ENCODE measurements around the gene TCP11L1. TPM values are rescaled to one million over a fixed set of nuclear protein-coding genes. Genes with fewer than 3 reads are reported as not detected.

Gene TCP11L1
- total and polyA plus RNA-seq, 9 of the 15 experiments (the other 6 are each of a cell fraction or from before 2014, with no cell fraction given): 1.6 to 15.3 (median 5.4) TPM

DNA sequence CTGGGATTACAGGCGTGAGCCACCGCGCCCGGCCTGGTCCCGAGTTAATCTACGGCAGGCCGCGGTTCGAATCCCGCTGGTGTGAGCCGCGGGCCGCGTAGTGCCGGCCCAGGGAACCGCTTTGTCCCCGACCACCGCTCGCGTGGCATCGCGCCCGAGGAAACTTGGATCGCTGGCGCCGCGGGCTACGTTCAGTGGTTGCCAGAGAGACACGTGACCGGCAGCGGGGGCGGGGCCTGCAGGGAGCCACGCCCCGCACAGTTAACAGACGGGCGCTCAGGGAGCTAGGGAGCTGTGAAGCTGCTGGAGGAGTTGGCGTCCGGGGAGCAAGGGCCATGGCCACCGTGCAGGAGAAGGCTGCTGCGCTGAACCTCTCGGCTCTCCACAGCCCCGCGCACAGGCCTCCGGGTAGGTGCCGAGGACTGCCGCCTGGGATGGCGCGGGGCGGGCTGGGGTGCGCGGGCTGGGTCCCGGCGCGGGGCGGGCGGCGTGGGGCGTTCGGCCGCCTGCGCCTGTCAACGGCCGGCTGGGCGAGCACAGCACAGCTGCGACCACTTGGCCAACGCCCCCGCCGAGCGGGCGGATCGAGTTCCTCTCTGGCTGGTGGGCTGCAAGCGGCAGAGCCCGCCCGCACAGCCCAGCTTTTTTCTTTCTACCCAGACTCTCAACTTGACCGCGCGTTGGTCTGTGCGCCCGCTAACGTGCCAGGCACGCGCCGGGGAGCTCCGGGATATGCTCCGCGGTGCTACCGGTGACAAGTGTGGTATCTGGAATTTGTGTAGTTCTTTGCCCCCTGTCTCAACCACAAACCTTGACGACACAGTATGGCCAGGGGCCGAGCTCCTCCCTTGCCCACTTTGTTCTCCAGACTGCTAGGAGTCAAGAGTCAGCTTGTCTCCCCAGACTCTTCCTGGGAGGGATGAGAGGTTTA, 23.5 kb upstream of the TCP11L1 start, which contains the start of gene DEPDC7 (continued):
- TF ChIP-seq TEAD2 (tag; IDR thresholded peaks at IDR 0.05) (no peak), TAF15 (IDR thresholded peaks at IDR 0.05; ENCODE audit: low read depth, low read length) (no peak), NR3C1 (CRISPR knock-in tag; IDR thresholded peaks at IDR 0.05) (0 out of 2 replicates have a peak, but pooled peaks have one; percentile 46), PURB (CRISPR knock-in tag; IDR thresholded peaks at IDR 0.05; ENCODE audit: low read depth) (no peak), PRPF4 (IDR thresholded peaks at IDR 0.05; ENCODE audit: insufficient read depth, low read depth, low read length, poor library complexity, severe bottlenecking) (no peak), ZFP1 (CRISPR knock-in tag; IDR thresholded peaks at IDR 0.05) (no peak), CBFA2T2 (conservative IDR thresholded peaks at IDR 0.05) (peak; percentile 81), KLF10 (CRISPR knock-in tag; IDR thresholded peaks at IDR 0.05) (no peak), SIRT6 (IDR thresholded peaks at IDR 0.05; ENCODE audit: low read depth, low read length) (no peak), ZNF23 (CRISPR knock-in tag; IDR thresholded peaks at IDR 0.05) (no peak), MYC (IDR thresholded peaks at IDR 0.05; ENCODE audit: low read depth, low read length) (no peak), MYC (CRISPR knock-in tag; IDR thresholded peaks at IDR 0.05; ENCODE audit: borderline replicate concordance, low read depth) (no peak), GTF2A2 (tag; IDR thresholded peaks at IDR 0.05) (no peak), SMAD3 (CRISPR knock-in tag; conservative IDR thresholded peaks at IDR 0.05) (peak; percentile 76; the same call in 1 of the 2 replicates), SLC30A9 (CRISPR knock-in tag; IDR thresholded peaks at IDR 0.05) (no peak), MTF1 (CRISPR knock-in tag; IDR thresholded peaks at IDR 0.05; ENCODE audit: borderline replicate concordance) (no peak), KDM2B (CRISPR knock-in tag; IDR thresholded peaks at IDR 0.05) (no peak), HDAC3 (IDR thresholded peaks at IDR 0.05; ENCODE audit: borderline replicate concordance, partially characterized antibody) (no peak), HEY1 (CRISPR knock-in tag; IDR thresholded peaks at IDR 0.05; ENCODE audit: borderline replicate concordance) (no peak)
- TF ChIP-seq, protein P1, sequence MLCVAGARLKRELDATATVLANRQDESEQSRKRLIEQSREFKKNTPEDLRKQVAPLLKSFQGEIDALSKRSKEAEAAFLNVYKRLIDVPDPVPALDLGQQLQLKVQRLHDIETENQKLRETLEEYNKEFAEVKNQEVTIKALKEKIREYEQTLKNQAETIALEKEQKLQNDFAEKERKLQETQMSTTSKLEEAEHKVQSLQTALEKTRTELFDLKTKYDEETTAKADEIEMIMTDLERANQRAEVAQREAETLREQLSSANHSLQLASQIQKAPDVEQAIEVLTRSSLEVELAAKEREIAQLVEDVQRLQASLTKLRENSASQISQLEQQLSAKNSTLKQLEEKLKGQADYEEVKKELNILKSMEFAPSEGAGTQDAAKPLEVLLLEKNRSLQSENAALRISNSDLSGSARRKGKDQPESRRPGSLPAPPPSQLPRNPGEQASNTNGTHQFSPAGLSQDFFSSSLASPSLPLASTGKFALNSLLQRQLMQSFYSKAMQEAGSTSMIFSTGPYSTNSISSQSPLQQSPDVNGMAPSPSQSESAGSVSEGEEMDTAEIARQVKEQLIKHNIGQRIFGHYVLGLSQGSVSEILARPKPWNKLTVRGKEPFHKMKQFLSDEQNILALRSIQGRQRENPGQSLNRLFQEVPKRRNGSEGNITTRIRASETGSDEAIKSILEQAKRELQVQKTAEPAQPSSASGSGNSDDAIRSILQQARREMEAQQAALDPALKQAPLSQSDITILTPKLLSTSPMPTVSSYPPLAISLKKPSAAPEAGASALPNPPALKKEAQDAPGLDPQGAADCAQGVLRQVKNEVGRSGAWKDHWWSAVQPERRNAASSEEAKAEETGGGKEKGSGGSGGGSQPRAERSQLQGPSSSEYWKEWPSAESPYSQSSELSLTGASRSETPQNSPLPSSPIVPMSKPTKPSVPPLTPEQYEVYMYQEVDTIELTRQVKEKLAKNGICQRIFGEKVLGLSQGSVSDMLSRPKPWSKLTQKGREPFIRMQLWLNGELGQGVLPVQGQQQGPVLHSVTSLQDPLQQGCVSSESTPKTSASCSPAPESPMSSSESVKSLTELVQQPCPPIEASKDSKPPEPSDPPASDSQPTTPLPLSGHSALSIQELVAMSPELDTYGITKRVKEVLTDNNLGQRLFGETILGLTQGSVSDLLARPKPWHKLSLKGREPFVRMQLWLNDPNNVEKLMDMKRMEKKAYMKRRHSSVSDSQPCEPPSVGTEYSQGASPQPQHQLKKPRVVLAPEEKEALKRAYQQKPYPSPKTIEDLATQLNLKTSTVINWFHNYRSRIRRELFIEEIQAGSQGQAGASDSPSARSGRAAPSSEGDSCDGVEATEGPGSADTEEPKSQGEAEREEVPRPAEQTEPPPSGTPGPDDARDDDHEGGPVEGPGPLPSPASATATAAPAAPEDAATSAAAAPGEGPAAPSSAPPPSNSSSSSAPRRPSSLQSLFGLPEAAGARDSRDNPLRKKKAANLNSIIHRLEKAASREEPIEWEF (CRISPR knock-in tag; IDR thresholded peaks at IDR 0.05): no peak
- TF ChIP-seq, protein P2, sequence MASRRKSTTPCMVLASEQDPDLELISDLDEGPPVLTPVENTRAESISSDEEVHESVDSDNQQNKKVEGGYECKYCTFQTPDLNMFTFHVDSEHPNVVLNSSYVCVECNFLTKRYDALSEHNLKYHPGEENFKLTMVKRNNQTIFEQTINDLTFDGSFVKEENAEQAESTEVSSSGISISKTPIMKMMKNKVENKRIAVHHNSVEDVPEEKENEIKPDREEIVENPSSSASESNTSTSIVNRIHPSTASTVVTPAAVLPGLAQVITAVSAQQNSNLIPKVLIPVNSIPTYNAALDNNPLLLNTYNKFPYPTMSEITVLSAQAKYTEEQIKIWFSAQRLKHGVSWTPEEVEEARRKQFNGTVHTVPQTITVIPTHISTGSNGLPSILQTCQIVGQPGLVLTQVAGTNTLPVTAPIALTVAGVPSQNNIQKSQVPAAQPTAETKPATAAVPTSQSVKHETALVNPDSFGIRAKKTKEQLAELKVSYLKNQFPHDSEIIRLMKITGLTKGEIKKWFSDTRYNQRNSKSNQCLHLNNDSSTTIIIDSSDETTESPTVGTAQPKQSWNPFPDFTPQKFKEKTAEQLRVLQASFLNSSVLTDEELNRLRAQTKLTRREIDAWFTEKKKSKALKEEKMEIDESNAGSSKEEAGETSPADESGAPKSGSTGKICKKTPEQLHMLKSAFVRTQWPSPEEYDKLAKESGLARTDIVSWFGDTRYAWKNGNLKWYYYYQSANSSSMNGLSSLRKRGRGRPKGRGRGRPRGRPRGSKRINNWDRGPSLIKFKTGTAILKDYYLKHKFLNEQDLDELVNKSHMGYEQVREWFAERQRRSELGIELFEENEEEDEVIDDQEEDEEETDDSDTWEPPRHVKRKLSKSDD (conservative IDR thresholded peaks at IDR 0.05; ENCODE audit: low read length): no peak
